HG03520 (cell line): ENCODE data around the gene RBBP8NL.

Source experiments
- ATAC-seq: cut with Tn5 transposase; IDR thresholded peaks from one replicate; pipeline ENCODE4 v1.9.1; 2021; ENCODE audit warnings: mild to moderate bottlenecking, moderate library complexity; ENCODE audit not compliant: unreplicated experiment

Gene RBBP8NL

GRCh38 chr20:62427172-62428001 is at the start of gene RBBP8NL:
TSS of gene RBBP8NL (minus strand) at chr20:62427539. CDS start at chr20:62419647, 7,892 bp downstream.
- no peak for ATAC-seq

- ATAC-seq, result no peak
Observed at GRCh38 chr20:62476056-62476838, 48.9 kb upstream of the RBBP8NL start.

- ATAC-seq, result no peak
Observed at GRCh38 chr20:62475772-62476055, 48.4 kb upstream of the RBBP8NL start, which contains the start of gene GATA5. TSS of gene GATA5 (minus strand) at chr20:62475995. CDS start at chr20:62475521, 474 bp downstream.

GRCh38 chr20:62475027-62475771 is 47.9 kb upstream of the RBBP8NL start:
- no peak for ATAC-seq

- no peak for ATAC-seq
Observed at GRCh38 chr20:62474604-62475026, 47.3 kb upstream of the RBBP8NL start.

GRCh38 chr20:62473717-62474603 is 46.6 kb upstream of the RBBP8NL start:
- ATAC-seq, result no peak

GRCh38 chr20:62472941-62473585 is 45.7 kb upstream of the RBBP8NL start:
- no peak for ATAC-seq

- no peak for ATAC-seq
Observed at GRCh38 chr20:62472138-62472940, 45.0 kb upstream of the RBBP8NL start.

- ATAC-seq, result no peak
Observed at GRCh38 chr20:62470459-62470858, 43.1 kb upstream of the RBBP8NL start.

- no peak for ATAC-seq
Observed at GRCh38 chr20:62470001-62470400, 42.7 kb upstream of the RBBP8NL start.

- ATAC-seq, result no peak
Observed at GRCh38 chr20:62469352-62469751, 42.0 kb upstream of the RBBP8NL start.

- ATAC-seq, result no peak
Observed at GRCh38 chr20:62466806-62467537, 39.6 kb upstream of the RBBP8NL start.

- no peak for ATAC-seq
Observed at GRCh38 chr20:62466072-62466760, 38.9 kb upstream of the RBBP8NL start.

- no peak for ATAC-seq
Observed at GRCh38 chr20:62464990-62465389, 37.7 kb upstream of the RBBP8NL start.

- no peak for ATAC-seq
Observed at GRCh38 chr20:62464425-62464770, 37.1 kb upstream of the RBBP8NL start.

GRCh38 chr20:62463651-62464424 is 36.5 kb upstream of the RBBP8NL start:
- no peak for ATAC-seq

GRCh38 chr20:62462976-62463592 is 35.7 kb upstream of the RBBP8NL start:
- no peak for ATAC-seq
